D721Med (cell line): ENCODE measurements around the gene GK.

Experiments
- DNase-seq: peaks from one replicate; pipeline ENCODE4 v3.0.0; 2011; ENCODE audit warnings: low spot score; ENCODE audit not compliant: insufficient read length
- FAIRE-seq: peaks from 2 replicates; lab custom pipeline; 2011; peaks lifted over from hg19 to GRCh38; lab: Jason Lieb, UNC
- CTCF ChIP-seq: IDR thresholded peaks from 2 replicates; pipeline ENCODE4 v1.5.1; 2012; ENCODE audit warnings: mild to moderate bottlenecking, control low read depth; ENCODE audit not compliant: insufficient read depth; ENCODE audit errors: missing control alignments

GK gene

GRCh38 chrX:30654989-30655607, 1.9 kb downstream of the GK start:
- TF ChIP-seq CTCF, result no peak
- FAIRE-seq (no peak), DNase-seq (no peak)

- DNase-seq (no peak), FAIRE-seq (no peak)
- no peak for TF ChIP-seq CTCF
These were observed 2.8 kb downstream of the GK start for GRCh38 chrX:30655991-30656390.

GRCh38 chrX:30657196-30658161, 4.3 kb downstream of the GK start:
- no peak for TF ChIP-seq CTCF
- FAIRE-seq, result no peak
- DNase-seq, result no peak

- TF ChIP-seq CTCF, result no peak
- FAIRE-seq, result no peak
- DNase-seq, result no peak
These were observed 6.2 kb downstream of the GK start for GRCh38 chrX:30659421-30659820.

- no peak for DNase-seq
- TF ChIP-seq CTCF, result no peak
- FAIRE-seq, result no peak
These were observed 8.0 kb downstream of the GK start for GRCh38 chrX:30661228-30661627.

- FAIRE-seq (no peak), DNase-seq (no peak)
- TF ChIP-seq CTCF, result no peak
These were observed 10.1 kb downstream of the GK start for GRCh38 chrX:30663322-30663721.
